DMS153 (cell line): ENCODE data around the gene RASL11B.

Source experiments
- DNase-seq: peaks from one replicate; lab custom pipeline; 2025; lab: John Stamatoyannopoulos, UW

The RASL11B gene

GRCh38 chr4:52915730-52916300 lies 53.7 kb downstream of the RASL11B start:
- no peak for DNase-seq
